Measurements from ENCODE around the gene NF2.
"Not testable (repeated sequence)": the region's sequence is repeated elsewhere in the genome, so short reads cannot be mapped to it uniquely, and the experiment has no call there.

The NF2 gene

DNA sequence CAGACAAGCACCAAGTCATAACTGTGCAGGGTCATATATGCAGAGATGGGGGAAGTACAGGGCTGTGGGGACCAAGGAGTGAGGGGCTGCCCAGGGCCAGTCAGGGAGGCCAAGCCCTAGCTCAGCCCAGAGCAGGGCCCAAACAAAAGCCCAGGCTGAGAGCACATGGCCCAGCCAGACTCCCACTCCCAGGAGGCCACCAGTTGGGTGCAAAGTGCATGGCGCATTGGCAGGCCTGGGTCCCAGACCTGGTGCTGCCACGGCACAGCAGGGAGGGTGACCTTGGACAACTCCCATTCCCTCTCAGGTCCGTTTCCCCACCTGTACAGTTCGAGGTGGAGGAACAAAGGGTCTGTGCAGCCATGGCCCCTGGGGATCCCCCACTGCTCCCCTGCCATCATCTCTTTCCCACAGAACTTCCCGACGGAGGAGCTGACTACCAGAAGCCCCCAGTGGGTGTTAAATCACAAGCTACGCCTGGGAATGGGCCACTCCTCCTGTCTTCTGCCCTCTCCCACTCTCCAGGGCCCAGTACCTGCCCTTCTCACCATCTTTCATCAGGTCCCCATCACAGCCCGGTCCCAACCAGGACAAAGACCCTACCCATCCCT lies 23.1 kb upstream of the NF2 start:
- CTCF ChIA-PET: interaction anchor here (1.1 kb wide), 1 partner anchor 26 kb away, joined by 3 read pairs; the partner anchor contains the start of gene THOC5
- POLR2A ChIA-PET: interaction anchor here (1.7 kb wide), 1 partner anchor 26 kb away, joined by 8 read pairs; the partner anchor contains the start of gene THOC5
- TF ChIP-seq FOXM1 (IDR thresholded peaks at IDR 0.05; ENCODE audit: borderline replicate concordance) (no peak), FOXK2 (IDR thresholded peaks at IDR 0.05) (no peak), TARDBP (IDR thresholded peaks at IDR 0.05) (no peak), ZNF384 (IDR thresholded peaks at IDR 0.05) (no peak), SUZ12 (IDR thresholded peaks at IDR 0.05) (no peak), ARNT (IDR thresholded peaks at IDR 0.05) (no peak), ELF4 (IDR thresholded peaks at IDR 0.05) (no peak), NFRKB (IDR thresholded peaks at IDR 0.05) (no peak), L3MBTL2 (conservative IDR thresholded peaks at IDR 0.05) (no peak), HDGF (IDR thresholded peaks at IDR 0.05; ENCODE audit: borderline replicate concordance) (no peak; the same call in 1 of the 2 replicates), SP1 (IDR thresholded peaks at IDR 0.05) (no peak), BHLHE40 (IDR thresholded peaks at IDR 0.05; ENCODE audit: borderline replicate concordance) (no peak), CTBP1 (IDR thresholded peaks at IDR 0.05; ENCODE audit: borderline replicate concordance) (no peak), FOXA1 (IDR thresholded peaks at IDR 0.05) (no peak), LEF1 (IDR thresholded peaks at IDR 0.05; ENCODE audit: borderline replicate concordance) (no peak)
- TF ChIP-seq, protein P1, sequence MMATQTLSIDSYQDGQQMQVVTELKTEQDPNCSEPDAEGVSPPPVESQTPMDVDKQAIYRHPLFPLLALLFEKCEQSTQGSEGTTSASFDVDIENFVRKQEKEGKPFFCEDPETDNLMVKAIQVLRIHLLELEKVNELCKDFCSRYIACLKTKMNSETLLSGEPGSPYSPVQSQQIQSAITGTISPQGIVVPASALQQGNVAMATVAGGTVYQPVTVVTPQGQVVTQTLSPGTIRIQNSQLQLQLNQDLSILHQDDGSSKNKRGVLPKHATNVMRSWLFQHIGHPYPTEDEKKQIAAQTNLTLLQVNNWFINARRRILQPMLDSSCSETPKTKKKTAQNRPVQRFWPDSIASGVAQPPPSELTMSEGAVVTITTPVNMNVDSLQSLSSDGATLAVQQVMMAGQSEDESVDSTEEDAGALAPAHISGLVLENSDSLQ (IDR thresholded peaks at IDR 0.05): no peak
- no peak for DNase-seq (ENCODE audit: extremely low spot score)

DNA sequence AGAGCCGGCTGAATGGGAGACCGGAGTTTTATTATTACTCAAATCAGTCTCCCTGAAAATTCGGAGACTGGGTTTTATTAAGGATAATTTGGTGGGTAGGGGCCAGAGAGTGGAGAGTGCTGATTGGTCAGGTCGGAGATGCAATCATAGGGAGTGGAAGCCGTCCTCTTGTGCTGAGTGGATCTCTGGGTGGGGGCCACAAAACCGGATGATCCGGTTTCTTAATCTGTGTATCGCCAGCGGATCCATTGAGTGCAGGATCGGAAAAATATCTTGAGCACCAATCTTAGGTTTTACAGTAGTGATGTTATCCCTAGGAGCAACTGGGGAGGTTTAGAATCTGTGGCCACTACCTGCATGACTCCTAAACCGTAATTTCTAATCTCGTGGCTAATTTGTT lies 21.6 kb upstream of the NF2 start:
- ChIA-PET CTCF (no interaction called here), POLR2A (no interaction called here)
- TF ChIP-seq ELF4 (IDR thresholded peaks at IDR 0.05): no peak
- no peak for TF ChIP-seq SP1 (IDR thresholded peaks at IDR 0.05)
- TF ChIP-seq, protein P1 (IDR thresholded peaks at IDR 0.05): no peak
- no peak for TF ChIP-seq SUZ12 (IDR thresholded peaks at IDR 0.05)
- TF ChIP-seq FOXK2 (IDR thresholded peaks at IDR 0.05): no peak
- no peak for TF ChIP-seq HDGF (IDR thresholded peaks at IDR 0.05; ENCODE audit: borderline replicate concordance)
- TF ChIP-seq ZNF384 (IDR thresholded peaks at IDR 0.05): no peak
- no peak for TF ChIP-seq L3MBTL2 (conservative IDR thresholded peaks at IDR 0.05)
- no peak for TF ChIP-seq FOXM1 (IDR thresholded peaks at IDR 0.05; ENCODE audit: borderline replicate concordance)
- no peak for TF ChIP-seq CTBP1 (IDR thresholded peaks at IDR 0.05; ENCODE audit: borderline replicate concordance)
- no peak for DNase-seq (ENCODE audit: extremely low spot score)

DNA sequence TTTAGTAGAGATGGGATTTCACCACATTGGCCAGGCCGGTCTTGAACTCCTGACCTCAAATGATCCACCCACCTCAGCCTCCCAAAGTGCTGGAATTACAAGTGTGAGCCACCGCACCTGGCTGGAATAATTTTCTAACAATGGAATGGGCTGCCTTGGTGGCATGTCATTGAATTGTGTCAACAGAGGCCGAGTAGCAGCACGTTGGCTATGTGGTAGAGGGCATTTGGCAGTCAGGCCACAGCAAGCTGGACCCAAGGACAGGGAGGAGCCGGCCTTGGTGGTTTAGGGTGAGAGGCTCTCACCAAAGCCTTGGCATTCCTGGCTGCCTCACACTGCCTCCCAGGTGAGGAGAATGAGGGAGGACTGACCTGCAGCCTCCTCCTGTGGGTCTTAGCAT lies 18.5 kb upstream of the NF2 start:
- TF ChIP-seq ARNT (IDR thresholded peaks at IDR 0.05): no peak
- no peak for TF ChIP-seq FOXK2 (IDR thresholded peaks at IDR 0.05)
- no peak for TF ChIP-seq ELF4 (IDR thresholded peaks at IDR 0.05)
- no peak for TF ChIP-seq NFRKB (IDR thresholded peaks at IDR 0.05)
- no peak for TF ChIP-seq L3MBTL2 (conservative IDR thresholded peaks at IDR 0.05)
- no peak for TF ChIP-seq FOXA1 (IDR thresholded peaks at IDR 0.05)
- TF ChIP-seq HDGF (IDR thresholded peaks at IDR 0.05; ENCODE audit: borderline replicate concordance): no peak
- TF ChIP-seq SP1 (IDR thresholded peaks at IDR 0.05): no peak
- TF ChIP-seq CTBP1 (IDR thresholded peaks at IDR 0.05; ENCODE audit: borderline replicate concordance): no peak
- TF ChIP-seq FOXM1 (IDR thresholded peaks at IDR 0.05; ENCODE audit: borderline replicate concordance): no peak
- no peak for TF ChIP-seq LEF1 (IDR thresholded peaks at IDR 0.05; ENCODE audit: borderline replicate concordance)
- TF ChIP-seq BHLHE40 (IDR thresholded peaks at IDR 0.05; ENCODE audit: borderline replicate concordance): no peak
- no peak for TF ChIP-seq TARDBP (IDR thresholded peaks at IDR 0.05)
- no peak for TF ChIP-seq SUZ12 (IDR thresholded peaks at IDR 0.05)
- TF ChIP-seq, protein P1 (IDR thresholded peaks at IDR 0.05): no peak
- no peak for TF ChIP-seq ZNF384 (IDR thresholded peaks at IDR 0.05)
- DNase-seq (ENCODE audit: extremely low spot score): no peak
- POLR2A ChIA-PET: no interaction called here
- CTCF ChIA-PET: no interaction called here

DNA sequence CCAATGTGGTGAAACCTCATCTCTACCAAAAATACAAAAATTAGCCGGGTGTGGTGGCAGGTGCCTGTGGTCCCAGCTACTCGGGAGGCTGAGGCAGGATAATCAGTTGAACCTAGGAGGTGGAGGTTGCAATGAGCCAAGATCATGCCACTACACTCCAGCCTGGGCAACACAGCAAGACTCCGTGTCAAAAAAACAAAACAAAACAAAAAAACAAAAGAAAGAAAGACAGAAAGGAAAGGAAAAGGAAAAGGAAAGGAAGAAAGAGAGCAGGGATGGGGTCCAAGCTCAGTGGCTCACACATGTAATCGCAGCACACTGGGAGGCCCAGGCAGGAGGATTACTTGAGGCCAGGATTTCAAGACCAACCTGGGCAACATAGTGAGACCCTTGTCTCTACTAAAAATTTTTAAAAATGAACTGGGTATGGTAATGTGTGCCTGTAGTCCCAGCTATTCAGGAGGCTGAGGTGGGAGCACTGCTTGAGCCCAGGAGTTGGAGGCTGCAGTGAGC lies 17.2 kb upstream of the NF2 start:
- POLR2A ChIA-PET; DNase-seq (ENCODE audit: extremely low spot score); CTCF ChIA-PET: not testable (repeated sequence)

DNA sequence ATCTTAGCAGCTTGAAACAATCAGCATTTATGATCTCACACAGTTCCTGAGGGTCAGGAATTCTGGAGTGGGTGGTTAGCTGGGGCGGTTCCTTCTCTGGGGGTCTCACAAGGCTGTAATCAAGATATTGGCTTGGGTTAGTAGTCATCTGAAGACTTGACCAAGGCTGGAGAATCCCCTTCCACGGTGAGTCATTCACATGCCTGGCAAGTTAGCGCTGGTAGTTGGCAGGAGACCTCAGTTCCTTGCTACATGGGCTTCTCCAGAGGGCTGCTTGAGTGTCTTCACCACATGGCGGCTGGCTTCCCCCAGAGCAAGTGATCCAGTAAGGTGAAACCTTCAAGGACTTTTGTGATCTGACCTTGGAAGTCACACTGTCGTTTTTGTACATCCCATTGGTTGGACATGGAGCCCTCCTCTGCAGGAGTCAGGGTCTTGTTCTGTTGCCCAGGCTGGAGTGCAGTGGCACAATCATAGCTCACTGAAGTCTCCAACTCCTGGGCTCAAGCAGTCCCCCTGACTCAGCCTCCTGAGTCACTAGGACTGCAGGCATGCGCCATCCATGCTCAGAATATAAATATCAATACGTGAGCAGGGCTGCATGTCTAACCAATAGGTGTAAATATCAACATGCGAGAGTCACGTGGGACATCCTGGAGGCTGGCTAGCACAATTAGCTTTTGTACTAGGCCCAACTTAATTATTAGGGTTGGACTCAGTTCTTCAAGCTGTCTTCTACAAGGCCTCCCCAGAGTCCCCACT lies 15.3 kb upstream of the NF2 start:
- POLR2A ChIA-PET: interaction anchor here (1.6 to 1.7 kb wide), 2 partner anchors 16 to 34 kb away, joined by 5 to 6 read pairs; partner anchors contain the start of gene THOC5
- CTCF ChIA-PET: no interaction called here
- TF ChIP-seq NFRKB (IDR thresholded peaks at IDR 0.05) (no peak), LEF1 (IDR thresholded peaks at IDR 0.05; ENCODE audit: borderline replicate concordance) (no peak), FOXA1 (IDR thresholded peaks at IDR 0.05) (no peak), SUZ12 (IDR thresholded peaks at IDR 0.05) (no peak), FOXM1 (IDR thresholded peaks at IDR 0.05; ENCODE audit: borderline replicate concordance) (no peak), CTBP1 (IDR thresholded peaks at IDR 0.05; ENCODE audit: borderline replicate concordance) (no peak), BHLHE40 (IDR thresholded peaks at IDR 0.05; ENCODE audit: borderline replicate concordance) (no peak), HDGF (IDR thresholded peaks at IDR 0.05; ENCODE audit: borderline replicate concordance) (no peak), FOXK2 (IDR thresholded peaks at IDR 0.05) (no peak), ARNT (IDR thresholded peaks at IDR 0.05) (no peak)
- TF ChIP-seq, protein P1 (IDR thresholded peaks at IDR 0.05): no peak
- DNase-seq (ENCODE audit: extremely low spot score): no peak

Measured in HEK293T (cell line).